ENCODE data around the gene SLC44A5. TPM values are rescaled to one million over a fixed set of nuclear protein-coding genes. Genes with fewer than 3 reads are reported as not detected.

Gene SLC44A5
- total and polyA plus RNA-seq, 10 of the 15 experiments (the other 5 are each of a cell fraction or from before 2014, with no cell fraction given) = 0.04 to 1.3 TPM; not detected in 8

DNA sequence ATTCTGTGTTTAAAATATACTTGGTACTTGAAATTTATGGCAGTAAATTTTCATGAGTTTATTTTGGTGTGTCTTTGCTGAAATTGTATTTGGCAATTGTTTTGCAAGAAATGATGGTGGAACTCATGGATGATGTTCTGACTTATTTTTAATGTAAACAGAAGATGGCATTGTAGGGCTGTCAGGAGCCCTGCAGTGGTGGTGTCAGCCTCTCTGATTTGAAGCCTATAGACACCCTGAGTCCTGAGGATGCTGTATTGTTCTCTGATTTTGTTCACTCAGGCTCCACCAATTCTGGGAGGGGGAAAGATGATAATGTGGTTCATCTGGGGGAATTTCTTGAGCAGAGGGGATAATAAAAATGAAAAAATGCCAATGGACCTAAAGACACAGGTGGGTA lies 396.9 kb downstream of the SLC44A5 start:
- in situ Hi-C loops (cut with MboI) = no loop called here
- DNase-seq (ENCODE audit: low read depth, low spot score) (no peak), ATAC-seq (no peak), FAIRE-seq (no peak)
- Histone ChIP-seq H3K36me3 (ENCODE audit: control insufficient read depth in 2 of 2, insufficient read depth in 2 of 2, low read length in 1 of 2) (no peaks in the 10 kb centered on the region), H3K79me2 (ENCODE audit: control insufficient read depth, insufficient read depth, low read length) (no peaks in the 10 kb centered on the region), H3K9me3 (replicated peaks; ENCODE audit: control insufficient read depth, insufficient read depth, low read length) (no peaks in the 10 kb centered on the region), H3K4me3 (no peak overlapping the region), H3K9ac (ENCODE audit: control insufficient read depth, insufficient read depth, low read length) (no peak overlapping the region), H3K27me3 (replicated peaks in 1 of 2; ENCODE audit: control insufficient read depth in 2 of 2, insufficient read depth in 2 of 2, low read length in 1 of 2) (no peaks in the 10 kb centered on the region), H3K27ac (ENCODE audit: control insufficient read depth, insufficient read depth) (no peak overlapping the region), H2AFZ (ENCODE audit: control insufficient read depth, low read depth, low read length) (no peak overlapping the region), H3K4me2 (ENCODE audit: control insufficient read depth, insufficient read depth) (no peak overlapping the region), H3K4me1 (ENCODE audit: control insufficient read depth, insufficient read depth, low read length) (no peaks in the 10 kb centered on the region), H4K20me1 (ENCODE audit: control insufficient read depth, insufficient read depth) (no peaks in the 10 kb centered on the region)
- ChIA-PET CTCF (no interaction called here), RAD21 (ENCODE audit: unreplicated experiment) (no interaction called here), SMC1A (ENCODE audit: uncharacterized antibody, unreplicated experiment) (interaction anchor here (1.1 kb wide), 1 partner anchor 11 kb away, joined by 4 read pairs; no protein-coding TSS in a partner anchor), POLR2A (no interaction called here)
- no TSS peak for BruUV-seq (replicated peaks)
- intact Hi-C loops (cut with micrococcal nuclease; ENCODE audit: unreplicated experiment) = no loop called here
- 0 out of 2 replicates have a peak, but pooled peaks have one; percentile 1 for TF ChIP-seq RAD21 (IDR thresholded peaks at IDR 0.05; ENCODE audit: insufficient read depth, low read depth, low read length)
- TF ChIP-seq, protein P1, sequence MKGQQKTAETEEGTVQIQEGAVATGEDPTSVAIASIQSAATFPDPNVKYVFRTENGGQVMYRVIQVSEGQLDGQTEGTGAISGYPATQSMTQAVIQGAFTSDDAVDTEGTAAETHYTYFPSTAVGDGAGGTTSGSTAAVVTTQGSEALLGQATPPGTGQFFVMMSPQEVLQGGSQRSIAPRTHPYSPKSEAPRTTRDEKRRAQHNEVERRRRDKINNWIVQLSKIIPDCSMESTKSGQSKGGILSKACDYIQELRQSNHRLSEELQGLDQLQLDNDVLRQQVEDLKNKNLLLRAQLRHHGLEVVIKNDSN (IDR thresholded peaks at IDR 0.05; ENCODE audit: borderline replicate concordance, extremely low read length, insufficient read depth, low read depth, low read length) = no peak

DNA sequence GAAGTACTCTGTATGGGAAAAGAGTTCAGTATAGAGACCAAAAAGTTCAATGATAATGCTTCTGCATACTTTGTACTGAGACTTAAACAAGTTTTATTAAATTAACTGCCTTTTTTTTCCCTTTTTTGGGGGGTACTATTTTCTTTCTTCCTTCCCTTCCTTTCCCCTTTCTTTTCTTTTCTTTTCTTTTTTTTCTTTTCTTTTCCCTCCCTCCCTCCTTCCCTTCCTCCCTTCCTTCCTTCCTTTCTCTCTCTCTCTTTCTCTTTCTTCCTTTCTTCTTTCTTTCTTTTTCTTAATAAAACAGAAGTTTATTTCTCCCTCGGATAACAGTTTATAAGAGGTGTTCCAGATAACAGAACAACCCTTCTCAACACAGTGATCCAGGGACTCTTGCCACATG lies 399.3 kb downstream of the SLC44A5 start:
- no peaks in the 10 kb centered on the region for H3K79me2 ChIP-seq (ENCODE audit: control insufficient read depth, insufficient read depth, low read length)
- H3K36me3 ChIP-seq (ENCODE audit: control insufficient read depth in 2 of 2, insufficient read depth in 2 of 2, low read length in 1 of 2) = no peaks in the 10 kb centered on the region
- ATAC-seq = no peak
- no peak overlapping the region for H3K27ac ChIP-seq (ENCODE audit: control insufficient read depth, insufficient read depth)
- no peaks in the 10 kb centered on the region for H3K27me3 ChIP-seq (replicated peaks in 1 of 2; ENCODE audit: control insufficient read depth in 2 of 2, insufficient read depth in 2 of 2, low read length in 1 of 2)
- ChIA-PET CTCF (no interaction called here), RAD21 (ENCODE audit: unreplicated experiment) (no interaction called here), POLR2A (interaction anchor here (1.4 kb wide), 1 partner anchor 30 kb away, joined by 3 read pairs; no protein-coding TSS in a partner anchor), SMC1A (ENCODE audit: uncharacterized antibody, unreplicated experiment) (no interaction called here)
- no peak for FAIRE-seq
- in situ Hi-C loops (cut with MboI) = no loop called here
- no peak for TF ChIP-seq NR2C1 (IDR thresholded peaks at IDR 0.05)
- TF ChIP-seq MYB (IDR thresholded peaks at IDR 0.05; ENCODE audit: borderline replicate concordance, low read depth, low read length) = no peak
- TF ChIP-seq KAT2A (conservative IDR thresholded peaks at IDR 0.05; ENCODE audit: control insufficient read depth, low read depth, low read length) = no peak
- no peak for TF ChIP-seq GATAD2B (conservative IDR thresholded peaks at IDR 0.05; ENCODE audit: low read depth)
- no peak for TF ChIP-seq SMAD1 (IDR thresholded peaks at IDR 0.05; ENCODE audit: low read depth, partially characterized antibody)
- TF ChIP-seq, protein P2, sequence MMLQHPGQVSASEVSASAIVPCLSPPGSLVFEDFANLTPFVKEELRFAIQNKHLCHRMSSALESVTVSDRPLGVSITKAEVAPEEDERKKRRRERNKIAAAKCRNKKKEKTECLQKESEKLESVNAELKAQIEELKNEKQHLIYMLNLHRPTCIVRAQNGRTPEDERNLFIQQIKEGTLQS (IDR thresholded peaks at IDR 0.05; ENCODE audit: borderline replicate concordance, extremely low read depth, low read depth, low read length) = no peak
- no peak for TF ChIP-seq GABPA (IDR thresholded peaks at IDR 0.05; ENCODE audit: low read depth)
- no peak for TF ChIP-seq SP1 (IDR thresholded peaks at IDR 0.05; ENCODE audit: low read depth, low read length)
- H3K4me2 ChIP-seq (ENCODE audit: control insufficient read depth, insufficient read depth) = no peak overlapping the region
- H4K20me1 ChIP-seq (ENCODE audit: control insufficient read depth, insufficient read depth) = no peaks in the 10 kb centered on the region
- BruUV-seq (replicated peaks) = no TSS peak
- no peak overlapping the region for H3K9ac ChIP-seq (ENCODE audit: control insufficient read depth, insufficient read depth, low read length)
- intact Hi-C loops (cut with micrococcal nuclease; ENCODE audit: unreplicated experiment) = no loop called here
- H3K4me3 ChIP-seq = no peak overlapping the region
- H3K4me1 ChIP-seq (ENCODE audit: control insufficient read depth, insufficient read depth, low read length) = no peaks in the 10 kb centered on the region
- DNase-seq (ENCODE audit: low read depth, low spot score) = no peak
- H2AFZ ChIP-seq (ENCODE audit: control insufficient read depth, low read depth, low read length) = no peak overlapping the region
- no peaks in the 10 kb centered on the region for H3K9me3 ChIP-seq (replicated peaks; ENCODE audit: control insufficient read depth, insufficient read depth, low read length)
- WGBS (ENCODE audit: insufficient coverage, insufficient replicate concordance, low lambda C conversion rate, missing lambda C conversion rate) = 87% methylated on average over 1 of the region's 1 CpG

Data from GM12878 (cell line).